Measurements from ENCODE around the gene SWSAP1. TPM values are rescaled to one million over a fixed set of nuclear protein-coding genes. Genes with fewer than 3 reads are reported as not detected.

SWSAP1 gene
- total RNA-seq, 1 donor from 2014 or later: 2.1 TPM

- Mint-ChIP-seq H3K36me3 (ENCODE audit: unreplicated experiment) (no peaks in the 10 kb centered on the region), H3K9me3 (ENCODE audit: unreplicated experiment) (no peaks in the 10 kb centered on the region)
- TF ChIP-seq, protein P1, sequence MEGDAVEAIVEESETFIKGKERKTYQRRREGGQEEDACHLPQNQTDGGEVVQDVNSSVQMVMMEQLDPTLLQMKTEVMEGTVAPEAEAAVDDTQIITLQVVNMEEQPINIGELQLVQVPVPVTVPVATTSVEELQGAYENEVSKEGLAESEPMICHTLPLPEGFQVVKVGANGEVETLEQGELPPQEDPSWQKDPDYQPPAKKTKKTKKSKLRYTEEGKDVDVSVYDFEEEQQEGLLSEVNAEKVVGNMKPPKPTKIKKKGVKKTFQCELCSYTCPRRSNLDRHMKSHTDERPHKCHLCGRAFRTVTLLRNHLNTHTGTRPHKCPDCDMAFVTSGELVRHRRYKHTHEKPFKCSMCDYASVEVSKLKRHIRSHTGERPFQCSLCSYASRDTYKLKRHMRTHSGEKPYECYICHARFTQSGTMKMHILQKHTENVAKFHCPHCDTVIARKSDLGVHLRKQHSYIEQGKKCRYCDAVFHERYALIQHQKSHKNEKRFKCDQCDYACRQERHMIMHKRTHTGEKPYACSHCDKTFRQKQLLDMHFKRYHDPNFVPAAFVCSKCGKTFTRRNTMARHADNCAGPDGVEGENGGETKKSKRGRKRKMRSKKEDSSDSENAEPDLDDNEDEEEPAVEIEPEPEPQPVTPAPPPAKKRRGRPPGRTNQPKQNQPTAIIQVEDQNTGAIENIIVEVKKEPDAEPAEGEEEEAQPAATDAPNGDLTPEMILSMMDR (IDR thresholded peaks at IDR 0.05; ENCODE audit: partially characterized antibody, unreplicated experiment): no peak
These were observed 15.9 kb downstream of the SWSAP1 start for GRCh38 chr19:11390359-11390758.

GRCh38 chr19:11390933-11391680, 16.6 kb downstream of the SWSAP1 start:
- H3K27me3 Mint-ChIP-seq (ENCODE audit: unreplicated experiment): peaks cover 3% of the 10 kb centered on the region
- no peaks in the 10 kb centered on the region for H3K9me3 Mint-ChIP-seq (ENCODE audit: unreplicated experiment)
- TF ChIP-seq, protein P1 (IDR thresholded peaks at IDR 0.05; ENCODE audit: partially characterized antibody, unreplicated experiment): no peak
- no peaks in the 10 kb centered on the region for H3K4me1 Mint-ChIP-seq (ENCODE audit: low read depth, unreplicated experiment)
- no peak overlapping the region for H3K27ac Mint-ChIP-seq (ENCODE audit: unreplicated experiment)
- no peaks in the 10 kb centered on the region for H3K36me3 Mint-ChIP-seq (ENCODE audit: unreplicated experiment)
- no peak for DNase-seq
- no peak overlapping the region for H3K4me3 Mint-ChIP-seq (ENCODE audit: unreplicated experiment)

More at GRCh38 chr19:11390359-11390758, 15.9 kb downstream of the SWSAP1 start:
- no peak for DNase-seq
- no peak overlapping the region for H3K4me3 Mint-ChIP-seq (ENCODE audit: unreplicated experiment)
- no peak overlapping the region for H3K27ac Mint-ChIP-seq (ENCODE audit: unreplicated experiment)
- H3K4me1 Mint-ChIP-seq (ENCODE audit: low read depth, unreplicated experiment): no peaks in the 10 kb centered on the region
- H3K27me3 Mint-ChIP-seq (ENCODE audit: unreplicated experiment): peaks cover 3% of the 10 kb centered on the region

DNA sequence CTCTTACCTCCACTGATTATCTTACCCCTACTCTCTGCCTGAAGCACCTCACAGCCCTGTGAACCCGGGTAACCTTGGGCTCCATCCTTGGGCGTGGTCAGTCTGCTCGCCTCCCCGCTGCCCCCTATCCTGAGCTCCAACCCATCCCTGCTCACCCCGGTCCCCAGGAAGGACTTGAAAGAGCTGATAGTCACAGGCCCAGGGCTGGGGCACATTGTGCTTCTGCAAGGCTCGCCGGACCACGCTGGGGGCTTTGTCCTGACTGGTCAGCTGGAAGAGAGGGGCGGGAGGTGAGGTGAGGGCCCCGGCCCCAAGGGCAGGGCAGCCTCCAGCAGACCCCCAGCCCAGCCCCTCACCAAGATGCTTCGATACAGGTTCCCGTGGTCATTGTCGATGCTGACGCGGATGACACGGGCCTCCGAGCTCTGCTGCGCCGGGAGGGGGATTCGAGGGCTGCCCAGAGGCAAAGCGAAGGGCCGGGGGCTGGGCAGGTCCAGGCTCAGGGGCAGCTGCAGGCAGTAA, 22.7 kb downstream of the SWSAP1 start:
- H3K27me3 Mint-ChIP-seq (ENCODE audit: unreplicated experiment): peaks cover 3% of the 10 kb centered on the region
- H3K4me3 Mint-ChIP-seq (ENCODE audit: unreplicated experiment): no peak overlapping the region
- peaks cover 2% of the 10 kb centered on the region for H3K9me3 Mint-ChIP-seq (ENCODE audit: unreplicated experiment)
- peaks cover 2% of the 10 kb centered on the region for H3K4me1 Mint-ChIP-seq (ENCODE audit: low read depth, unreplicated experiment)
- no peak for DNase-seq
- no peaks in the 10 kb centered on the region for H3K36me3 Mint-ChIP-seq (ENCODE audit: unreplicated experiment)
- TF ChIP-seq, protein P1 (IDR thresholded peaks at IDR 0.05; ENCODE audit: partially characterized antibody, unreplicated experiment): no peak
- H3K27ac Mint-ChIP-seq (ENCODE audit: unreplicated experiment): no peak overlapping the region

DNA sequence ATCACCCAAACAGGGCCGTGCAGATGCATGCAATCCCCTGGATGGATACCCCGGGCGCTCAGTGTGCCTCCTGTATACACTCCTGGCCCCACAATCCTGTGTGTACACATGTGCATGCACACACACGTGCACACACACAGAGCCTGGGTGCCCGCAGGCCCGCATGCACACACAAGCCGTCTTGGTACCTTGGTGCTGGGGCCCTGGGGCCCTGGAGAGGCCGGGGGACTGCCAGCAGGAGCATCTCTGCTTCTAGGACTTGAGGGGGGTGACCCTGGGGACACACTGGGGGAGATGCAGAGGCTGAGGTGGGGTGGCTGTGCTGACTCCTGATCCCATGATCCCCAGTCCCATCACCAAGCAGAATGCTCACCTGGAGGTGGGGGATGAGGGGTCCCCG, 25.2 kb downstream of the SWSAP1 start:
- H3K4me3 Mint-ChIP-seq (ENCODE audit: unreplicated experiment): no peak overlapping the region
- H3K36me3 Mint-ChIP-seq (ENCODE audit: unreplicated experiment): no peaks in the 10 kb centered on the region
- peaks cover 3% of the 10 kb centered on the region for H3K27me3 Mint-ChIP-seq (ENCODE audit: unreplicated experiment)
- no peak overlapping the region for H3K27ac Mint-ChIP-seq (ENCODE audit: unreplicated experiment)
- H3K9me3 Mint-ChIP-seq (ENCODE audit: unreplicated experiment): peaks cover 4% of the 10 kb centered on the region
- DNase-seq: no peak
- TF ChIP-seq, protein P1 (IDR thresholded peaks at IDR 0.05; ENCODE audit: partially characterized antibody, unreplicated experiment): no peak
- peaks cover 2% of the 10 kb centered on the region for H3K4me1 Mint-ChIP-seq (ENCODE audit: low read depth, unreplicated experiment)

GRCh38 chr19:11400798-11401197, 26.3 kb downstream of the SWSAP1 start:
- Mint-ChIP-seq H3K27ac (ENCODE audit: unreplicated experiment) (no peak overlapping the region), H3K27me3 (ENCODE audit: unreplicated experiment) (peaks cover 6% of the 10 kb centered on the region), H3K4me1 (ENCODE audit: low read depth, unreplicated experiment) (peaks cover 2% of the 10 kb centered on the region), H3K36me3 (ENCODE audit: unreplicated experiment) (no peaks in the 10 kb centered on the region), H3K4me3 (ENCODE audit: unreplicated experiment) (no peak overlapping the region), H3K9me3 (ENCODE audit: unreplicated experiment) (peaks cover 4% of the 10 kb centered on the region)
- TF ChIP-seq, protein P1 (IDR thresholded peaks at IDR 0.05; ENCODE audit: partially characterized antibody, unreplicated experiment): no peak
- no peak for DNase-seq

Data from glutamatergic neuron (in vitro differentiated cells).